MM.1S (cell line): ENCODE results near the gene AGBL1.

ENCODE experiments used
- CTCF ChIP-seq: fragments of 300-600 bp; sonication (generic); IDR thresholded peaks from 2 replicates; pipeline ENCODE4 v1.5.1; 2016; ENCODE audit warnings: antibody characterized with exemption, low read length, mixed read lengths
- EZH2 ChIP-seq: fragments of 300-600 bp; sonication (generic); optimal IDR thresholded peaks from 2 replicates; pipeline ENCODE3; 2017; ENCODE audit warnings: low read depth, mild to moderate bottlenecking, antibody characterized with exemption, low read length, mixed read lengths
- EZH2phosphoT487 ChIP-seq: fragments of 300-600 bp; sonication (generic); IDR thresholded peaks from 2 replicates; pipeline ENCODE4 v1.6.1; 2018; ENCODE audit warnings: antibody characterized with exemption, low read length

GRCh38 chr15:86266896-86267484 lies 187.3 kb downstream of the AGBL1 start:
- TF ChIP-seq CTCF (no peak), EZH2phosphoT487 (no peak), EZH2 (no peak)
